ENCODE measurements around the gene DPP4. TPM values are rescaled to one million over a fixed set of nuclear protein-coding genes. Genes with fewer than 3 reads are reported as not detected.

Gene DPP4
- polyA plus RNA-seq, 3 donors, result 0.46 TPM; not detected in 2

- intact Hi-C loops (cut with micrococcal nuclease), result no loop called here
These were observed 1.8 kb downstream of the DPP4 start for GRCh38 chr2:162072181-162072702.

GRCh38 chr2:162071001-162071400, 3.0 kb downstream of the DPP4 start:
- Histone ChIP-seq H3K27ac (ENCODE audit: low read depth in 1 of 2, low read length in 2 of 2) (no peak overlapping the region), H2AFZ (ENCODE audit: insufficient read depth, low read depth, low read length, poor library complexity, severe bottlenecking) (no peak overlapping the region), H3K27me3 (ENCODE audit: control insufficient read depth in 2 of 2, insufficient read depth in 2 of 2, low read length in 2 of 2) (peaks cover 9 to 35% of the 10 kb centered on the region in 2 donors), H3K79me2 (ENCODE audit: insufficient read depth, low read length) (no peaks in the 10 kb centered on the region), H4K20me1 (ENCODE audit: insufficient read depth, low read length) (no peaks in the 10 kb centered on the region), H3K36me3 (replicated peaks in 1 of 2; ENCODE audit: control insufficient read depth in 1 of 2, insufficient read depth in 2 of 2, low read length in 2 of 2) (no peaks in the 10 kb centered on the region), H3K4me2 (replicated peaks; ENCODE audit: extremely low read depth, low read length, poor library complexity, severe bottlenecking) (no peak overlapping the region), H3K4me3 (replicated peaks in 1 of 3; ENCODE audit: low read depth in 2 of 3, low read length in 3 of 3) (no peak overlapping the region), H3K9ac (ENCODE audit: insufficient read depth, low read length, poor library complexity, severe bottlenecking) (no peak overlapping the region), H3K4me1 (ENCODE audit: control insufficient read depth in 1 of 2, insufficient read depth in 2 of 2, low read length in 2 of 2) (peaks cover 13 to 15% of the 10 kb centered on the region in 2 donors), H3K9me3 (replicated peaks in 1 of 2; ENCODE audit: control insufficient read depth in 1 of 2, insufficient read depth in 1 of 2, low read length in 2 of 2) (no peaks in the 10 kb centered on the region)
- Mint-ChIP-seq H3K27ac (peak overlapping the region in 1 of 7 donors; percentile 44), H3K9me3 (peaks cover 0 to 5% (median 0%) of the 10 kb centered on the region in 7 donors), H3K27me3 (ENCODE audit: low read depth in 3 of 3) (peaks cover 18 to 35% (median 34%) of the 10 kb centered on the region in 3 donors), H3K4me1 (peaks cover 18% of the 10 kb centered on the region), H3K4me3 (no peak overlapping the region), H3K36me3 (no peaks in the 10 kb centered on the region)
- intact Hi-C loops (cut with micrococcal nuclease), result no loop called here
- 94% methylated on average over 2 of the region's 2 CpGs for WGBS (ENCODE audit: insufficient coverage)
- no peak for DNase-seq
- no peak for TF ChIP-seq CTCF (IDR thresholded peaks at IDR 0.05)

More at GRCh38 chr2:162072181-162072702, 1.8 kb downstream of the DPP4 start:
- Histone ChIP-seq H3K79me2 (ENCODE audit: insufficient read depth, low read length) (no peaks in the 10 kb centered on the region), H3K4me2 (replicated peaks; ENCODE audit: extremely low read depth, low read length, poor library complexity, severe bottlenecking) (no peak overlapping the region), H3K27me3 (ENCODE audit: control insufficient read depth in 2 of 2, insufficient read depth in 2 of 2, low read length in 2 of 2) (peaks cover 9 to 35% of the 10 kb centered on the region in 2 donors), H4K20me1 (ENCODE audit: insufficient read depth, low read length) (no peaks in the 10 kb centered on the region), H3K4me1 (ENCODE audit: control insufficient read depth in 1 of 2, insufficient read depth in 2 of 2, low read length in 2 of 2) (peaks cover 13 to 15% of the 10 kb centered on the region in 2 donors), H3K36me3 (replicated peaks in 1 of 2; ENCODE audit: control insufficient read depth in 1 of 2, insufficient read depth in 2 of 2, low read length in 2 of 2) (no peaks in the 10 kb centered on the region), H3K9me3 (replicated peaks in 1 of 2; ENCODE audit: control insufficient read depth in 1 of 2, insufficient read depth in 1 of 2, low read length in 2 of 2) (no peaks in the 10 kb centered on the region), H2AFZ (ENCODE audit: insufficient read depth, low read depth, low read length, poor library complexity, severe bottlenecking) (no peak overlapping the region), H3K4me3 (replicated peaks in 1 of 3; ENCODE audit: low read depth in 2 of 3, low read length in 3 of 3) (no peak overlapping the region), H3K27ac (ENCODE audit: low read depth in 1 of 2, low read length in 2 of 2) (no peak overlapping the region), H3K9ac (ENCODE audit: insufficient read depth, low read length, poor library complexity, severe bottlenecking) (no peak overlapping the region)
- TF ChIP-seq CTCF (IDR thresholded peaks at IDR 0.05), result no peak
- Mint-ChIP-seq H3K4me3 (no peak overlapping the region), H3K9me3 (peaks cover 0 to 5% (median 0%) of the 10 kb centered on the region in 7 donors), H3K27me3 (ENCODE audit: low read depth in 3 of 3) (peaks cover 18 to 33% (median 32%) of the 10 kb centered on the region in 3 donors), H3K27ac (no peak overlapping the region), H3K4me1 (peaks cover 18% of the 10 kb centered on the region), H3K36me3 (no peaks in the 10 kb centered on the region)
- DNase-seq, result no peak

All from CD14-positive monocyte (primary cell).